ENCODE data around the gene ADAM10. TPM values are rescaled to one million over a fixed set of nuclear protein-coding genes. Genes with fewer than 3 reads are reported as not detected.

ADAM10 gene
- total RNA-seq, 1 experiment from 2014 or later, result 140 TPM

GRCh38 chr15:58702233-58702632 lies 47.3 kb downstream of the ADAM10 start:
- Histone ChIP-seq H3K4me3 (no peak overlapping the region), H3K36me3 (peaks cover 69% of the 10 kb centered on the region), H3K9me3 (peaks cover 36% of the 10 kb centered on the region), H3K27me3 (no peaks in the 10 kb centered on the region)
- DNase-seq, result no peak

GRCh38 chr15:58701376-58701775 lies 48.1 kb downstream of the ADAM10 start:
- no peak overlapping the region for H3K4me3 ChIP-seq
- H3K9me3 ChIP-seq, result peaks cover 36% of the 10 kb centered on the region
- DNase-seq, result no peak
- H3K27me3 ChIP-seq, result no peaks in the 10 kb centered on the region
- H3K36me3 ChIP-seq, result peaks cover 69% of the 10 kb centered on the region

- peaks cover 59% of the 10 kb centered on the region for H3K36me3 ChIP-seq
Observed at GRCh38 chr15:58699769-58700168, 49.7 kb downstream of the ADAM10 start.

GRCh38 chr15:58698887-58699641 lies 50.4 kb downstream of the ADAM10 start:
- Histone ChIP-seq H3K36me3 (peaks cover 52% of the 10 kb centered on the region), H3K27me3 (no peaks in the 10 kb centered on the region), H3K9me3 (peaks cover 34% of the 10 kb centered on the region), H3K4me3 (no peak overlapping the region)
- no peak for DNase-seq

More at GRCh38 chr15:58699769-58700168, 49.7 kb downstream of the ADAM10 start:
- H3K4me3 ChIP-seq, result no peak overlapping the region
- H3K27me3 ChIP-seq, result no peaks in the 10 kb centered on the region
- no peak for DNase-seq
- peaks cover 36% of the 10 kb centered on the region for H3K9me3 ChIP-seq

- H3K27me3 ChIP-seq, result no peaks in the 10 kb centered on the region
- DNase-seq, result no peak
- H3K4me3 ChIP-seq, result no peak overlapping the region
- peaks cover 30% of the 10 kb centered on the region for H3K9me3 ChIP-seq
- H3K36me3 ChIP-seq, result peaks cover 47% of the 10 kb centered on the region
Observed at GRCh38 chr15:58697220-58697619, 52.3 kb downstream of the ADAM10 start.

- DNase-seq, result no peak
- H3K9me3 ChIP-seq, result peaks cover 30% of the 10 kb centered on the region
- H3K4me3 ChIP-seq, result no peak overlapping the region
- H3K27me3 ChIP-seq, result no peaks in the 10 kb centered on the region
- peaks cover 48% of the 10 kb centered on the region for H3K36me3 ChIP-seq
Observed at GRCh38 chr15:58696738-58697137, 52.8 kb downstream of the ADAM10 start.

GRCh38 chr15:58694641-58695398 lies 54.7 kb downstream of the ADAM10 start:
- Histone ChIP-seq H3K27me3 (no peaks in the 10 kb centered on the region), H3K36me3 (peaks cover 29% of the 10 kb centered on the region), H3K4me3 (no peak overlapping the region), H3K9me3 (peaks cover 20% of the 10 kb centered on the region)
- no peak for DNase-seq

- no peaks in the 10 kb centered on the region for H3K27me3 ChIP-seq
Observed at GRCh38 chr15:58690703-58691102, 58.8 kb downstream of the ADAM10 start.

GRCh38 chr15:58689646-58690045 lies 59.9 kb downstream of the ADAM10 start:
- Histone ChIP-seq H3K4me3 (no peak overlapping the region), H3K27me3 (no peaks in the 10 kb centered on the region), H3K9me3 (no peaks in the 10 kb centered on the region), H3K36me3 (peaks cover 11% of the 10 kb centered on the region)
- no peak for DNase-seq

More at GRCh38 chr15:58690703-58691102, 58.8 kb downstream of the ADAM10 start:
- Histone ChIP-seq H3K9me3 (no peaks in the 10 kb centered on the region), H3K36me3 (peaks cover 11% of the 10 kb centered on the region), H3K4me3 (no peak overlapping the region)
- no peak for DNase-seq

GRCh38 chr15:58686286-58686685 lies 63.2 kb downstream of the ADAM10 start:
- Histone ChIP-seq H3K4me3 (no peak overlapping the region), H3K9me3 (no peaks in the 10 kb centered on the region), H3K27me3 (no peaks in the 10 kb centered on the region), H3K36me3 (no peaks in the 10 kb centered on the region)
- DNase-seq, result no peak

GRCh38 chr15:58684751-58685150 lies 64.8 kb downstream of the ADAM10 start:
- Histone ChIP-seq H3K9me3 (no peaks in the 10 kb centered on the region), H3K27me3 (no peaks in the 10 kb centered on the region), H3K4me3 (no peak overlapping the region), H3K36me3 (no peaks in the 10 kb centered on the region; the same call in 1 of the 2 replicates)
- DNase-seq, result no peak

GRCh38 chr15:58684036-58684710 lies 65.3 kb downstream of the ADAM10 start:
- DNase-seq, result no peak
- Histone ChIP-seq H3K9me3 (no peaks in the 10 kb centered on the region), H3K27me3 (no peaks in the 10 kb centered on the region), H3K4me3 (no peak overlapping the region), H3K36me3 (no peaks in the 10 kb centered on the region; the same call in 1 of the 2 replicates)

GRCh38 chr15:58682234-58682633 lies 67.3 kb downstream of the ADAM10 start:
- no peak overlapping the region for H3K4me3 ChIP-seq
- no peaks in the 10 kb centered on the region for H3K9me3 ChIP-seq
- no peaks in the 10 kb centered on the region for H3K27me3 ChIP-seq
- DNase-seq, result no peak
- H3K36me3 ChIP-seq, result no peaks in the 10 kb centered on the region; the same call in 1 of the 2 replicates

GRCh38 chr15:58678683-58679082 lies 70.8 kb downstream of the ADAM10 start:
- Histone ChIP-seq H3K36me3 (peaks cover 8% of the 10 kb centered on the region), H3K9me3 (no peaks in the 10 kb centered on the region), H3K27me3 (no peaks in the 10 kb centered on the region), H3K4me3 (no peak overlapping the region)
- no peak for DNase-seq

- Histone ChIP-seq H3K9me3 (no peaks in the 10 kb centered on the region), H3K27me3 (no peaks in the 10 kb centered on the region), H3K36me3 (peaks cover 8% of the 10 kb centered on the region), H3K4me3 (no peak overlapping the region)
- DNase-seq, result no peak
Observed at GRCh38 chr15:58677426-58677825, 72.1 kb downstream of the ADAM10 start.

- Histone ChIP-seq H3K27me3 (no peaks in the 10 kb centered on the region), H3K9me3 (no peaks in the 10 kb centered on the region), H3K4me3 (no peak overlapping the region), H3K36me3 (peaks cover 8% of the 10 kb centered on the region)
- DNase-seq, result no peak
Observed at GRCh38 chr15:58676766-58677165, 72.7 kb downstream of the ADAM10 start.

GRCh38 chr15:58671186-58671585 lies 78.3 kb downstream of the ADAM10 start:
- Histone ChIP-seq H3K9me3 (no peaks in the 10 kb centered on the region), H3K36me3 (peaks cover 8% of the 10 kb centered on the region), H3K27me3 (no peaks in the 10 kb centered on the region), H3K4me3 (no peak overlapping the region)
- DNase-seq, result no peak
